ENCODE measurements around the gene SELENON. TPM values are rescaled to one million over a fixed set of nuclear protein-coding genes. Genes with fewer than 3 reads are reported as not detected.
A peak's percentile ranks its signal among the peaks of the same experiment; 100 is the strongest.

Gene SELENON
- total and polyA plus RNA-seq, 2 of the 13 experiments (the other 11 are each of a cell fraction or from before 2014, with no cell fraction given), result 3.8 to 8.0 TPM

DNA sequence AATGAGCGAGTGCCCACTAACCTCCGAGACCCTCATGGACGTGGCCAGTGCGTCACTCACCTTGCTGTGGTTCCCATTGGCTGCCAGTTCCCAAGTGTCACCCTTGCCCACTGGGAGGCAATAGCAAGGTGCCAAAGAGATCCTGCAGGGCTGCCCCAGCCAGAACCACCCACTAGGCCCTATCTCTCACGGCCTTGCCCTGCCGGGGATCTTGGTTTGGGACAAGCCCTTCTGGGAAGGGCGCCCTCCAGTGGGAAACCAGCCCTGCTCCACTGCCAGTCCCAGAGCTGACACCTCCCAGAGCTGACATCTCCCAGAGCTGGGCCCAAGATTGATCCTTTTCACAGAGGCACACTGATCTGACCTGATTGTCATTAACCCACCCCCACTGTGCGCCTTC, 2.1 kb upstream of the SELENON start:
- intact Hi-C loops (cut with micrococcal nuclease; ENCODE audit: unreplicated experiment) (loop anchor here (5.0 kb wide), 2 partner anchors 41 to 181 kb away; partner anchors contain the start of gene MAN1C1), in situ Hi-C loops (cut with HindIII; ENCODE audit: extremely low pct_ligation_motif_present, low pct_unique_long_range_greater_than_20kb) (loop anchor here (5.0 kb wide), 1 partner anchor 41 kb away; no protein-coding TSS in a partner anchor)
- FAIRE-seq (no peak), ATAC-seq (peak; percentile 62), DNase-seq (ENCODE audit: low spot score) (peak; percentile 13)
- CTCF ChIA-PET (ENCODE audit: low intra/inter-chr PET ratio, low total read pairs), result interaction anchor here (2.0 to 2.4 kb wide), 2 partner anchors 39 to 189 kb away, joined by 11 to 13 read pairs; no protein-coding TSS in a partner anchor
- no TSS peak for BruUV-seq (replicated peaks)
- no peaks in the 10 kb centered on the region for H3K79me2 ChIP-seq (ENCODE audit: insufficient read depth, low read length)
- H3K4me2 ChIP-seq (ENCODE audit: low read depth, low read length), result no peak overlapping the region
- H3K4me3 ChIP-seq (replicated peaks in 1 of 3; ENCODE audit: insufficient read depth in 1 of 3, low read depth in 2 of 3, low read length in 3 of 3), result no peak overlapping the region
- no peak overlapping the region for H2AFZ ChIP-seq (ENCODE audit: low read length)
- H3K27me3 ChIP-seq (ENCODE audit: control insufficient read depth in 1 of 2, insufficient read depth in 2 of 2, low read length in 2 of 2), result peaks cover 0 to 17% of the 10 kb centered on the region in 2 experiments; a peak in 2 of 5 replicates
- WGBS (ENCODE audit: low lambda C conversion rate), result 20% methylated on average over 5 of the region's 8 CpGs
- H4K20me1 ChIP-seq (ENCODE audit: insufficient read depth, low read length), result no peaks in the 10 kb centered on the region
- no peak overlapping the region for H3K9ac ChIP-seq (ENCODE audit: insufficient read depth, low read depth, low read length)
- POLR2A ChIA-PET, result no interaction called here
- H3K4me1 ChIP-seq (ENCODE audit: insufficient read depth, low read length), result peaks cover 26% of the 10 kb centered on the region
- H3K27ac ChIP-seq (ENCODE audit: extremely low read length, insufficient read depth, low read length), result no peak overlapping the region
- no peaks in the 10 kb centered on the region for H3K36me3 ChIP-seq (replicated peaks in 1 of 2; ENCODE audit: control insufficient read depth in 1 of 2, insufficient read depth in 2 of 2, low read length in 2 of 2)
- no peaks in the 10 kb centered on the region for H3K9me3 ChIP-seq (ENCODE audit: low read length)
- TF ChIP-seq MIXL1 (CRISPR knock-in tag; IDR thresholded peaks at IDR 0.05) (no peak), DR1 (CRISPR knock-in tag; IDR thresholded peaks at IDR 0.05) (no peak), RORA (CRISPR knock-in tag; IDR thresholded peaks at IDR 0.05) (no peak), NFKBIZ (CRISPR knock-in tag; IDR thresholded peaks at IDR 0.05) (no peak), MED8 (CRISPR knock-in tag; IDR thresholded peaks at IDR 0.05; ENCODE audit: insufficient replicate concordance) (no peak), STAG1 (CRISPR knock-in tag; IDR thresholded peaks at IDR 0.05) (peak; percentile 44), PAF1 (CRISPR knock-in tag; IDR thresholded peaks at IDR 0.05) (no peak), RAD21 (CRISPR knock-in tag; IDR thresholded peaks at IDR 0.05) (0 out of 2 replicates have a peak, but pooled peaks have one; percentile 12), FOXA3 (CRISPR knock-in tag; IDR thresholded peaks at IDR 0.05) (no peak), ZNF383 (CRISPR knock-in tag; IDR thresholded peaks at IDR 0.05; ENCODE audit: borderline replicate concordance) (no peak), ZNF431 (CRISPR knock-in tag; IDR thresholded peaks at IDR 0.05; ENCODE audit: borderline replicate concordance, low read depth) (no peak), ZNF335 (CRISPR knock-in tag; IDR thresholded peaks at IDR 0.05) (no peak), CC2D1A (CRISPR knock-in tag; IDR thresholded peaks at IDR 0.05) (no peak), ZNF235 (CRISPR knock-in tag; IDR thresholded peaks at IDR 0.05; ENCODE audit: borderline replicate concordance) (no peak)
- TF ChIP-seq, protein P1, sequence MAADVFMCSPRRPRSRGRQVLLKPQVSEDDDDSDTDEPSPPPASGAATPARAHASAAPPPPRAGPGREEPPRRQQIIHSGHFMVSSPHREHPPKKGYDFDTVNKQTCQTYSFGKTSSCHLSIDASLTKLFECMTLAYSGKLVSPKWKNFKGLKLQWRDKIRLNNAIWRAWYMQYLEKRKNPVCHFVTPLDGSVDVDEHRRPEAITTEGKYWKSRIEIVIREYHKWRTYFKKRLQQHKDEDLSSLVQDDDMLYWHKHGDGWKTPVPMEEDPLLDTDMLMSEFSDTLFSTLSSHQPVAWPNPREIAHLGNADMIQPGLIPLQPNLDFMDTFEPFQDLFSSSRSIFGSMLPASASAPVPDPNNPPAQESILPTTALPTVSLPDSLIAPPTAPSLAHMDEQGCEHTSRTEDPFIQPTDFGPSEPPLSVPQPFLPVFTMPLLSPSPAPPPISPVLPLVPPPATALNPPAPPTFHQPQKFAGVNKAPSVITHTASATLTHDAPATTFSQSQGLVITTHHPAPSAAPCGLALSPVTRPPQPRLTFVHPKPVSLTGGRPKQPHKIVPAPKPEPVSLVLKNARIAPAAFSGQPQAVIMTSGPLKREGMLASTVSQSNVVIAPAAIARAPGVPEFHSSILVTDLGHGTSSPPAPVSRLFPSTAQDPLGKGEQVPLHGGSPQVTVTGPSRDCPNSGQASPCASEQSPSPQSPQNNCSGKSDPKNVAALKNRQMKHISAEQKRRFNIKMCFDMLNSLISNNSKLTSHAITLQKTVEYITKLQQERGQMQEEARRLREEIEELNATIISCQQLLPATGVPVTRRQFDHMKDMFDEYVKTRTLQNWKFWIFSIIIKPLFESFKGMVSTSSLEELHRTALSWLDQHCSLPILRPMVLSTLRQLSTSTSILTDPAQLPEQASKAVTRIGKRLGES (CRISPR knock-in tag; IDR thresholded peaks at IDR 0.05; ENCODE audit: borderline replicate concordance), result no peak
- TF ChIP-seq, protein P2, sequence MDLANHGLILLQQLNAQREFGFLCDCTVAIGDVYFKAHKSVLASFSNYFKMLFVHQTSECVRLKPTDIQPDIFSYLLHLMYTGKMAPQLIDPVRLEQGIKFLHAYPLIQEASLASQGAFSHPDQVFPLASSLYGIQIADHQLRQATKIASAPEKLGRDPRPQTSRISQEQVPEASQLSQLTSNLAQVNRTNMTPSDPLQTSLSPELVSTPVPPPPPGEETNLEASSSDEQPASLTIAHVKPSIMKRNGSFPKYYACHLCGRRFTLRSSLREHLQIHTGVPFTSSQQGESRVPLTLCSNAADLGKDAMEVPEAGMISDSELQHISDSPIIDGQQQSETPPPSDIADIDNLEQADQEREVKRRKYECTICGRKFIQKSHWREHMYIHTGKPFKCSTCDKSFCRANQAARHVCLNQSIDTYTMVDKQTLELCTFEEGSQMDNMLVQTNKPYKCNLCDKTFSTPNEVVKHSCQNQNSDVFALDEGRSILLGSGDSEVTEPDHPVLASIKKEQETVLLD (CRISPR knock-in tag; IDR thresholded peaks at IDR 0.05; ENCODE audit: low read depth), result no peak
- TF ChIP-seq, protein P3, sequence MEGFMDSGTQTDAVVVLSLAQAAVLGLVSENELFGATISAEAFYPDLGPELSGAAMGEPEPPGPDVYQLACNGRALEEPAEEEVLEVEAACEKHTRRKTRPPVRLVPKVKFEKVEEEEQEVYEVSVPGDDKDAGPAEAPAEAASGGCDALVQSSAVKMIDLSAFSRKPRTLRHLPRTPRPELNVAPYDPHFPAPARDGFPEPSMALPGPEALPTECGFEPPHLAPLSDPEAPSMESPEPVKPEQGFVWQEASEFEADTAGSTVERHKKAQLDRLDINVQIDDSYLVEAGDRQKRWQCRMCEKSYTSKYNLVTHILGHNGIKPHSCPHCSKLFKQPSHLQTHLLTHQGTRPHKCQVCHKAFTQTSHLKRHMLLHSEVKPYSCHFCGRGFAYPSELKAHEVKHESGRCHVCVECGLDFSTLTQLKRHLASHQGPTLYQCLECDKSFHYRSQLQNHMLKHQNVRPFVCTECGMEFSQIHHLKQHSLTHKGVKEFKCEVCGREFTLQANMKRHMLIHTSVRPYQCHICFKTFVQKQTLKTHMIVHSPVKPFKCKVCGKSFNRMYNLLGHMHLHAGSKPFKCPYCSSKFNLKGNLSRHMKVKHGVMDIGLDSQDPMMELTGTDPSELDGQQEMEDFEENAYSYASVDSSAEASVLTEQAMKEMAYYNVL (CRISPR knock-in tag; IDR thresholded peaks at IDR 0.05; ENCODE audit: borderline replicate concordance), result no peak
- TF ChIP-seq, protein P4, sequence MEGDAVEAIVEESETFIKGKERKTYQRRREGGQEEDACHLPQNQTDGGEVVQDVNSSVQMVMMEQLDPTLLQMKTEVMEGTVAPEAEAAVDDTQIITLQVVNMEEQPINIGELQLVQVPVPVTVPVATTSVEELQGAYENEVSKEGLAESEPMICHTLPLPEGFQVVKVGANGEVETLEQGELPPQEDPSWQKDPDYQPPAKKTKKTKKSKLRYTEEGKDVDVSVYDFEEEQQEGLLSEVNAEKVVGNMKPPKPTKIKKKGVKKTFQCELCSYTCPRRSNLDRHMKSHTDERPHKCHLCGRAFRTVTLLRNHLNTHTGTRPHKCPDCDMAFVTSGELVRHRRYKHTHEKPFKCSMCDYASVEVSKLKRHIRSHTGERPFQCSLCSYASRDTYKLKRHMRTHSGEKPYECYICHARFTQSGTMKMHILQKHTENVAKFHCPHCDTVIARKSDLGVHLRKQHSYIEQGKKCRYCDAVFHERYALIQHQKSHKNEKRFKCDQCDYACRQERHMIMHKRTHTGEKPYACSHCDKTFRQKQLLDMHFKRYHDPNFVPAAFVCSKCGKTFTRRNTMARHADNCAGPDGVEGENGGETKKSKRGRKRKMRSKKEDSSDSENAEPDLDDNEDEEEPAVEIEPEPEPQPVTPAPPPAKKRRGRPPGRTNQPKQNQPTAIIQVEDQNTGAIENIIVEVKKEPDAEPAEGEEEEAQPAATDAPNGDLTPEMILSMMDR (CRISPR knock-in tag; IDR thresholded peaks at IDR 0.05), result peak; percentile 67
